ENCODE results near the gene STPG3.

GRCh38 chr9:137256856-137257255 lies 5.8 kb downstream of the STPG3 start:
- TF ChIP-seq POLR2A (IDR thresholded peaks at IDR 0.05), result no peak
- TF ChIP-seq CTCF (IDR thresholded peaks at IDR 0.05), result no peak

All from adrenal gland (tissue), 5 donors.